ENCODE measurements around the gene POLD1.

DNA sequence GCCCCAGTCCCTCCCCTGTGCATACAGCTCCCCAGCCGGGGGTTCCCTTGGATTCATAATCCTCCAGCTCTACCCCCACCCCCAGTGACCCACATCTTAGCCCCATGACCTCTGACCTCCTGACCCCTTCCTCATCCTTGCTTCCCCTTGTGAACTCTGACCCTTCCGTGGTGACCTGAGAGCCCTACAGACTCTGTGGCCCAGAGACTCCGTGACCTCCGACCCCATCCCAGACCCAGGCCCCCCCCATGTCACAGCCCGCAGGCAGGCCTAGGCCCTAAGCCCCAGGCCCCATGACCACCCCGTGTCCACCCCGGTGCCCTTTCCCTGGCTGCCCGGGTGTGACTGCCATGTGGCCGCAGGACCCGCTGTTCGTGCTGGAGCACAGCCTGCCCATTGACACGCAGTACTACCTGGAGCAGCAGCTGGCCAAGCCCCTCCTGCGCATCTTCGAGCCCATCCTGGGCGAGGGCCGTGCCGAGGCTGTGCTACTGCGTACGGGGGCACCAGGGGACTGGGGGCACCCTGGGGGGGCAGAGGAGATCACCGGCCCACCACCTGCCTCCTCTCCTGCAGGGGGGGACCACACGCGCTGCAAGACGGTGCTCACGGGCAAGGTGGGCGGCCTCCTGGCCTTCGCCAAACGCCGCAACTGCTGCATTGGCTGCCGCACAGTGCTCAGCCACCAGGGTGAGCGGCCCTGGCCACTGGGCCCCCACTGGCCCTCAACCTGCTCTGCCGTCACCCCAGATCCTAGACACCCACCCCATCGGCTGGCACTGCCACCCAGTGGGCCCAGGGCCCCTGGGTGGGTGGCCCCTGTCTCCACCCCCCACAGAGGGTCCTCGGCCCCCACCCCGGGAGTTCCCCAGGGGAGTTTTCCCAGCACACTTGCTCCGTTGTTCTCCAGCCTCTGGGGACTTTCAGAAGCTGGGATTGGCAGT, 32.2 kb downstream of the POLD1 start:
- TF ChIP-seq POLR2A (IDR thresholded peaks at IDR 0.05; ENCODE audit: low read depth, low read length) (no peak), POLR2AphosphoS5 (IDR thresholded peaks at IDR 0.05; ENCODE audit: low read depth, low read length) (no peak)

Data from GM12892 (cell line).